ENCODE data around the gene CCDC102A.
A peak's percentile ranks its signal among the peaks of the same experiment; 100 is the strongest.

CCDC102A gene

DNA sequence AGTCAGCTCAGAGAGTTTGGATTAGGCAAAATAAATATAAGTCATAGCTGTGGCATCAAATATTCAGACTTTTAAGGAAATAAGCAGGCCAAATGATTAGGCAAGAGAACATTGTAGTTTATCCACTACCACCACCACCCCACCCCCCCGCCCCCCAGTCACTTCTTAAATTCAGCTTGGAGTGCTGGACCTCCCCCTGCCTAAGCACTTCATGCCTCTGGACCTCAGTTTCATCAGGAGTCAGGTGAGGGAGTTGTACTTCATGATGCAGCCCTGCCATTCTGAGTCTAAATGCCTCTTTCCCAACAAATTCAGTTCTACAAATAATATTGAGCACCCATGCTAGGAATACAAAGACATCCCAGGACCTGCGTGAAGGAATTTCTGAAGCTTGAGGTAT, 71.8 kb downstream of the CCDC102A start:
- DNase-seq = no peak

DNA sequence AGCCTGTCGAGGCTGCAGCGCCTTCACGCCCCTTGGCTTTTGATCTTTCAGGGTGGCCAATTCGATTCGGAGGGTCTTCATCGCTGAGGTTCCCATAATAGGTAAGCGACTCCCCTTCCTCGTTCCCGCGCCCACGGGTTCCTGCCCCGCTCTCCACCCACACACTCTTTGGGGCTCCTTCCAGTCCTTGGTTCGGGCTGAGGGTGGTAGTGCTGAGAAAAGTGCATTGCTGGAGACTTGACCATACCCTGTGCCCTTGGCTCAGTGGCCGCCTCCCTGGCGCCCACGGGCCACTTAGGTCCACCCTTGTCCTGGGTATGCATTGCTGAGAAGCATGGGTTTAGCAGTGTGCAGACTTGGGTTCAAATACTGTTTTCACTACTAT, 73.4 kb downstream of the CCDC102A start:
- peak in 1 of 58 donors; percentile 45 for DNase-seq

DNA sequence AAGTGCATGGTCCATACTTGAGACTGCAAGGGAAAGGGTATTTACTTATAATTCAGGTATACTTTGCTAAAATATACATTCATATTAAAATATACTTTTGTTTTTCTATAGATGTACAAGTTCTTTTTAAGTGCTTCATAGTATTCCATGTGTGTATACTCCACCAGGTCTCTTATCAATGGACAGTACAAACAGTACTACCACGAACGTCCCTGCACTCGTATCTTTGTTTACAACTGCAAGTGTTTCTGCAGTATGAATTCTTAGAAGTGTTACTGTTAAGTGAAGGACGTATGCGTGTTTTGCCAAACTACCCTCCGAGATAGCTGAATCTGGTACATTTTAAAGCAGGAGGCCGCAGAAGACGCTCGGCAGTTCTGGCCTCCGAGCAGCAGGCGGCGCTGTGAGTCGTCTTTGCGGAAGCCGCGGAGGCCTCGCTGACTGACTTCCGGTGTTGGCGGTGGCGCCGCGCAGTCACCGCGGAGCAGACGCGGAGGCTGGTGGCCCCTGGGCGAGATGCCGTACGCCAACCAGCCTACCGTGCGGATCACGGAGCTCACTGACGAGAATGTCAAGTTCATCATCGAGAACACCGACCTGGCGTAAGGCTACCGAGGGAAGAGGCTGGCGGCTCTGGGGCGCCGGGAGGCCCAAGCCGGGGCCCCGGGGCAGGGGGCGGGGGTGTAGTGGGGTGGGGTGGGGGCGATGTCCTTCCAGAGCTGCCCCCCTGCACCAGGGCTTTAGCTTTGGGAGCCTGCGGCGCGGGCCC, 74.0 kb downstream of the CCDC102A start, which contains the start of gene POLR2C:
Gene POLR2C, plus strand, starts transcription at position 471 of the 769 bp plus-strand sequence. Its CDS starts 46 bp downstream, at position 517.
- peak in 54 of 58 donors; percentile 44 to 88 (median 71) for DNase-seq
